ENCODE measurements around the gene PKD2L1. TPM values are rescaled to one million over a fixed set of nuclear protein-coding genes. Genes with fewer than 3 reads are reported as not detected.

PKD2L1 gene
- total RNA-seq, 4 donors from 2014 or later, result 0.14 to 1.9 TPM; not detected in 2

- intact Hi-C loops (cut with DNase I; ENCODE audit: low total_unique reads), result no loop called here
- H3K27me3 ChIP-seq, result no peaks in the 10 kb centered on the region
- no peaks in the 10 kb centered on the region for H3K36me3 ChIP-seq
- TF ChIP-seq EP300 (IDR thresholded peaks at IDR 0.05; ENCODE audit: low read depth) (no peak), POLR2A (IDR thresholded peaks at IDR 0.05) (peak; percentile 82), CTCF (IDR thresholded peaks at IDR 0.05) (no peak), POLR2AphosphoS5 (IDR thresholded peaks at IDR 0.05) (peak; percentile 80 to 91 (median 90))
- H3K27ac ChIP-seq, result peak overlapping the region; percentile 93 to 99 (median 98)
- in situ Hi-C loops (cut with MboI; ENCODE audit: low pct_ligation_motif_present in 1 of 4, low pct_unique_long_range_greater_than_20kb in 1 of 4, low sequenced_read_pairs in 3 of 4), result no loop called here
- H3K4me1 ChIP-seq, result peaks cover 8 to 73% (median 46%) of the 10 kb centered on the region in 4 donors
- no peaks in the 10 kb centered on the region for H3K9me3 ChIP-seq
- H3K4me3 ChIP-seq, result no peak overlapping the region
- 28 to 34% methylated on average over 3 to 12 of the region's 12 CpGs for WGBS, 2 donors (ENCODE audit: low coverage in 1 of 2)
- DNase-seq, result peak; percentile 91
Measured at GRCh38 chr10:100370714-100371481, 40.9 kb upstream of the PKD2L1 start.

- DNase-seq, result no peak
- Histone ChIP-seq H3K27me3 (no peaks in the 10 kb centered on the region), H3K27ac (peak overlapping the region in 2 of 4 donors; percentile 30 to 99), H3K4me3 (no peak overlapping the region), H3K4me1 (peaks cover 18 to 76% (median 46%) of the 10 kb centered on the region in 4 donors), H3K9me3 (no peaks in the 10 kb centered on the region), H3K36me3 (no peaks in the 10 kb centered on the region)
- intact Hi-C loops (cut with DNase I; ENCODE audit: low total_unique reads), result no loop called here
- TF ChIP-seq POLR2AphosphoS5 (IDR thresholded peaks at IDR 0.05), result no peak
- in situ Hi-C loops (cut with MboI; ENCODE audit: low pct_ligation_motif_present in 1 of 4, low pct_unique_long_range_greater_than_20kb in 1 of 4, low sequenced_read_pairs in 3 of 4), result no loop called here
Measured at GRCh38 chr10:100368721-100369120, 38.7 kb upstream of the PKD2L1 start.

- intact Hi-C loops (cut with DNase I; ENCODE audit: low total_unique reads) (no loop called here), in situ Hi-C loops (cut with MboI; ENCODE audit: low pct_ligation_motif_present in 1 of 4, low pct_unique_long_range_greater_than_20kb in 1 of 4, low sequenced_read_pairs in 3 of 4) (no loop called here)
- peak overlapping the region; percentile 56 to 87 (median 82) for H3K27ac ChIP-seq
- peaks cover 12 to 51% (median 22%) of the 10 kb centered on the region in 4 donors for H3K4me1 ChIP-seq
- no peak for TF ChIP-seq CTCF (IDR thresholded peaks at IDR 0.05)
- TF ChIP-seq EP300 (IDR thresholded peaks at IDR 0.05; ENCODE audit: low read depth), result peak; percentile 23
- peak; percentile 60 to 81 (median 79) for TF ChIP-seq POLR2AphosphoS5 (IDR thresholded peaks at IDR 0.05)
- peak; percentile 52 for TF ChIP-seq POLR2A (IDR thresholded peaks at IDR 0.05)
- no peaks in the 10 kb centered on the region for H3K9me3 ChIP-seq
- peaks cover 0 to 6% (median 0%) of the 10 kb centered on the region in 4 donors for H3K36me3 ChIP-seq
- 45 to 100% methylated on average over 1 to 7 of the region's 7 CpGs for WGBS, 2 donors (ENCODE audit: low coverage in 1 of 2)
- H3K27me3 ChIP-seq, result no peaks in the 10 kb centered on the region
- DNase-seq, result peak; percentile 90
- H3K4me3 ChIP-seq, result no peak overlapping the region
Measured at GRCh38 chr10:100364735-100365391, 34.8 kb upstream of the PKD2L1 start.

GRCh38 chr10:100364175-100364574, 34.1 kb upstream of the PKD2L1 start:
- WGBS, 2 donors (ENCODE audit: low coverage in 1 of 2), result 66 to 72% methylated on average over 3 of the region's 3 CpGs
- H3K27ac ChIP-seq, result peak overlapping the region in 3 of 4 donors; percentile 8 to 84 (median 79)
- in situ Hi-C loops (cut with MboI; ENCODE audit: low pct_ligation_motif_present in 1 of 4, low pct_unique_long_range_greater_than_20kb in 1 of 4, low sequenced_read_pairs in 3 of 4), result no loop called here
- H3K27me3 ChIP-seq, result no peaks in the 10 kb centered on the region
- H3K9me3 ChIP-seq, result no peaks in the 10 kb centered on the region
- DNase-seq, result no peak
- peaks cover 0 to 6% (median 0%) of the 10 kb centered on the region in 4 donors for H3K36me3 ChIP-seq
- H3K4me1 ChIP-seq, result peaks cover 12 to 50% (median 21%) of the 10 kb centered on the region in 4 donors
- H3K4me3 ChIP-seq, result no peak overlapping the region
- intact Hi-C loops (cut with DNase I; ENCODE audit: low total_unique reads), result no loop called here
- no peak for TF ChIP-seq POLR2AphosphoS5 (IDR thresholded peaks at IDR 0.05)
- TF ChIP-seq EP300 (IDR thresholded peaks at IDR 0.05; ENCODE audit: low read depth), result no peak
- no peak for TF ChIP-seq POLR2A (IDR thresholded peaks at IDR 0.05)
